SK-N-SH (cell line): ENCODE measurements around the gene GABRA6. TPM values are rescaled to one million over a fixed set of nuclear protein-coding genes. Genes with fewer than 3 reads are reported as not detected.

Experiments
- CTCF ChIA-PET: fragments of 300-600, 350-600 bp; formaldehyde crosslinking; extraction: SDS; loops from one replicate; lab custom pipeline; 2021; lab: Yijun Ruan, JAX
- POLR2A ChIA-PET: fragments of 350-600 bp; sonication (Branson Sonifier 250); formaldehyde crosslinking; extraction: SDS; loops from one replicate; lab custom pipeline; 2020; ENCODE audit warnings: antibody characterized with exemption, inconsistent platforms; lab: Yijun Ruan, JAX
- DNase-seq: peaks from one replicate; pipeline ENCODE4 v3.0.0; 2012
- H2AFZ ChIP-seq: fragments of 200-600 bp; sonication (generic); 2 replicates; pipeline ENCODE4 v1.8.1; 2016; ENCODE audit warnings: antibody characterized with exemption, mild to moderate bottlenecking, low read depth
- H3F3A ChIP-seq: fragments of 200-600 bp; sonication (generic); replicated peaks from 2 replicates; pipeline ENCODE3; 2016; ENCODE audit warnings: antibody characterized with exemption, mild to moderate bottlenecking; ENCODE audit not compliant: insufficient read depth
- H3K27ac ChIP-seq, 2 experiments: fragments of 200-500 bp in 1 of 2; fragments of 200-600 bp in 1 of 2; sonication (Bioruptor generic) in 1 of 2; sonication (generic), shearing (Covaris generic) in 1 of 2; 2 replicates each; pipeline versions ENCODE4 v1.5.1 to v1.6.1; 2014 to 2016; ENCODE audit warnings: low read depth in 2 of 2, inconsistent platforms in 1 of 2, low read length in 1 of 2, mild to moderate bottlenecking in 1 of 2, mixed read lengths in 1 of 2
- H3K27me3 ChIP-seq: fragments of 200-600 bp; sonication (generic), shearing (Covaris generic); 2 replicates; pipeline ENCODE4 v1.6.1; 2016; ENCODE audit warnings: mixed run types; ENCODE audit not compliant: insufficient read depth
- H3K36me3 ChIP-seq, 2 experiments: fragments of 200-500 bp in 1 of 2; fragments of 200-600 bp in 1 of 2; sonication (Bioruptor generic) in 1 of 2; sonication (generic) in 1 of 2; replicated peaks in 1 of 2; 2 replicates each; pipeline versions ENCODE3 to v1.5.1; 2014 to 2016; ENCODE audit warnings: low read length in 1 of 2, mild to moderate bottlenecking in 1 of 2; ENCODE audit not compliant: insufficient read depth in 2 of 2, control insufficient read depth in 1 of 2
- H3K4me1 ChIP-seq, 2 experiments: fragments of 200-500 bp in 1 of 2; fragments of 200-600 bp in 1 of 2; sonication (Bioruptor generic) in 1 of 2; sonication (generic), shearing (Covaris generic) in 1 of 2; 2 replicates each; pipeline versions ENCODE4 v1.5.1 to v1.6.1; 2014 to 2016; ENCODE audit warnings: low read depth in 1 of 2, low read length in 1 of 2, mixed run types in 1 of 2; ENCODE audit not compliant: insufficient read depth in 2 of 2, control insufficient read depth in 1 of 2
- H3K4me2 ChIP-seq: fragments of 200-600 bp; sonication (generic), shearing (Covaris generic); 2 replicates; pipeline ENCODE4 v1.6.1; 2017; ENCODE audit warnings: mixed run types
- H3K4me3 ChIP-seq, 2 experiments: fragments of 200-500 bp in 1 of 2; fragments of 200-600 bp in 1 of 2; sonication (Bioruptor generic) in 1 of 2; sonication (generic), shearing (Covaris generic) in 1 of 2; 2 replicates each; pipeline versions ENCODE4 v1.5.1 to v1.8.1; 2014 to 2016; ENCODE audit warnings: low read depth in 2 of 2, inconsistent platforms in 1 of 2, low read length in 1 of 2, mild to moderate bottlenecking in 1 of 2, mixed read lengths in 1 of 2, moderate library complexity in 1 of 2
- H3K79me2 ChIP-seq: fragments of 200-600 bp; sonication (generic); 2 replicates; pipeline ENCODE4 v1.8.1; 2017; ENCODE audit warnings: mild to moderate bottlenecking; ENCODE audit not compliant: insufficient read depth
- H3K9ac ChIP-seq: fragments of 200-600 bp; sonication (generic); 2 replicates; pipeline ENCODE4 v1.6.1; 2017; ENCODE audit warnings: mixed run types
- H3K9me2 ChIP-seq: fragments of 200-600 bp; sonication (generic); 2 replicates; pipeline ENCODE4 v1.6.1; 2017; ENCODE audit warnings: mixed run types
- H3K9me3 ChIP-seq: fragments of 200-600 bp; sonication (generic); 2 replicates; pipeline ENCODE4 v1.6.1; 2017; ENCODE audit warnings: mixed run types, mild to moderate bottlenecking, moderate library complexity
- H4K20me1 ChIP-seq: fragments of 200-600 bp; sonication (generic); 2 replicates; pipeline ENCODE4 v1.6.1; 2017; ENCODE audit warnings: mild to moderate bottlenecking, mixed run types; ENCODE audit not compliant: insufficient read depth
- ELF1 ChIP-seq: IDR thresholded peaks from 2 replicates; pipeline ENCODE4 v1.4.0; 2012
- EP300 ChIP-seq, 2 experiments: IDR thresholded peaks; 2 replicates each; pipeline versions ENCODE4 v1.4.0 to v1.6.1; 2012; ENCODE audit warnings: borderline replicate concordance in 1 of 2, low read depth in 1 of 2, low read length in 1 of 2
- EZH2phosphoT487 ChIP-seq: fragments of 200-600 bp; sonication (generic); IDR thresholded peaks from 2 replicates; pipeline ENCODE4 v1.6.1; 2017; ENCODE audit warnings: low read depth, mixed run types, mild to moderate bottlenecking, antibody characterized with exemption, moderate library complexity, borderline replicate concordance
- FOXJ3 ChIP-seq: sonication (generic); formaldehyde crosslinking; IDR thresholded peaks from 2 replicates; pipeline ENCODE4 v1.5.1; 2020; ENCODE audit warnings: mild to moderate bottlenecking, missing genetic modification reagents
- GABPA ChIP-seq: IDR thresholded peaks from 2 replicates; pipeline ENCODE4 v1.4.0; 2012; ENCODE audit warnings: low read depth, mild to moderate bottlenecking
- GATA2 ChIP-seq: sonication (generic); formaldehyde crosslinking; IDR thresholded peaks from 2 replicates; pipeline ENCODE4 v1.5.0; 2020; ENCODE audit warnings: mild to moderate bottlenecking, missing genetic modification reagents
- JUND ChIP-seq: IDR thresholded peaks from 2 replicates; pipeline ENCODE4 v1.4.0; 2012
- MEF2A ChIP-seq: IDR thresholded peaks from 2 replicates; pipeline ENCODE4 v1.4.0; 2012; ENCODE audit warnings: low read depth, borderline replicate concordance
- MXI1 ChIP-seq: IDR thresholded peaks from 2 replicates; pipeline ENCODE4 v1.6.1; 2012; ENCODE audit warnings: mild to moderate bottlenecking, low read depth, low read length, improper control_type of control experiment
- NFIC ChIP-seq: IDR thresholded peaks from 2 replicates; pipeline ENCODE4 v1.4.0; 2012; ENCODE audit warnings: borderline replicate concordance
- POLR2AphosphoS5 ChIP-seq: IDR thresholded peaks from 2 replicates; pipeline ENCODE4 v1.6.1; 2012; ENCODE audit warnings: low read depth, low read length
- RFX5 ChIP-seq: IDR thresholded peaks from 2 replicates; pipeline ENCODE4 v1.6.1; 2012; ENCODE audit warnings: mild to moderate bottlenecking, improper control_type of control experiment, low read length
- RXRA ChIP-seq: IDR thresholded peaks from 2 replicates; pipeline ENCODE4 v1.4.0; 2012; ENCODE audit warnings: low read depth, mild to moderate bottlenecking, borderline replicate concordance
- TAF1 ChIP-seq: IDR thresholded peaks from 2 replicates; pipeline ENCODE4 v1.6.1; 2012; ENCODE audit warnings: low read depth, mild to moderate bottlenecking, low read length, moderate library complexity, borderline replicate concordance
- TEAD4 ChIP-seq: IDR thresholded peaks from 2 replicates; pipeline ENCODE4 v1.4.0; 2012; ENCODE audit warnings: mild to moderate bottlenecking, borderline replicate concordance; ENCODE audit not compliant: insufficient read depth
- YY1 ChIP-seq: IDR thresholded peaks from 2 replicates; pipeline ENCODE4 v1.4.0; 2012; ENCODE audit warnings: low read depth, mild to moderate bottlenecking
- WGBS: methylation state at CpG from one replicate; pipeline ENCODE4 v1.1.6; 2017; ENCODE audit warnings: low lambda C conversion rate; 5-methylcytosine and 5-hydroxymethylcytosine counted together
- polyA plus RNA-seq, 3 experiments: library from polyadenylated mRNA; depleted of rRNA; stranded (reverse); fragments of >200 nt; gene quantifications; 2 replicates each; pipeline ENCODE4 v1.2.3, GENCODE V29; 2012
- TF ChIP-seq, protein P1 (sequence below): IDR thresholded peaks from 2 replicates; pipeline ENCODE4 v1.4.0; 2012; ENCODE audit warnings: low read depth
- TF ChIP-seq, protein P2 (sequence below): IDR thresholded peaks from 2 replicates; pipeline ENCODE4 v1.6.1; 2012; ENCODE audit warnings: mild to moderate bottlenecking, low read depth, low read length, moderate library complexity
- TF ChIP-seq, protein P3 (sequence below): fragments of 200-600 bp; sonication (generic); IDR thresholded peaks from 2 replicates; pipeline ENCODE4 v1.6.1; 2017; ENCODE audit warnings: antibody characterized with exemption, mild to moderate bottlenecking, moderate library complexity
- TF ChIP-seq, protein P4 (sequence below): IDR thresholded peaks from 2 replicates; pipeline ENCODE4 v1.4.0; 2012; ENCODE audit warnings: low read depth, borderline replicate concordance

The GABRA6 gene
- polyA plus RNA-seq, 1 of the 3 experiments (the other 2 are of a cell fraction): 0.10 TPM

DNA sequence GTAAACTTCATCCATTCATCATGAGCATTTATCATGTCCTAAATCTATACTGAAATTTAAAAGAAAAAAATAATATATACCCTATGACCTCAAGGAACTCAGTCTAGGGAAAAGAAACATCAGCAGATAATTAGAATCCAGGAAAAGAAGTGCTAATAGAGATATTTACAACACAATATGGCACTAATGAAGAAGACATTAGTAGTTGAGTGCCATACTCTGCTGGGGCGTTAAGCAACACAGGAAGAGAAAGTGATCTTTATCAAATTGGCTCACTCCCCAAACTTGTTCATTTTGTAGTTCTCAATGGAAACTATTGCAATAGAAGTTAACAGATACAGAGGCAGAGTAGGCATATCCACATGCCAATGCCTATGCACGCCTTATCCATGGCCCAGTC is 27.5 kb downstream of the GABRA6 start:
- no peaks in the 10 kb centered on the region for H3K79me2 ChIP-seq
- WGBS: 0% methylated on average over 2 of the region's 2 CpGs
- H2AFZ ChIP-seq: no peak overlapping the region
- ChIA-PET CTCF (no interaction called here), POLR2A (no interaction called here)
- H4K20me1 ChIP-seq: no peaks in the 10 kb centered on the region
- no peak overlapping the region for H3K4me3 ChIP-seq
- H3K27me3 ChIP-seq: no peaks in the 10 kb centered on the region
- no peak overlapping the region for H3K4me2 ChIP-seq
- H3K36me3 ChIP-seq: no peaks in the 10 kb centered on the region
- no peak overlapping the region for H3K9ac ChIP-seq
- no peak overlapping the region for H3K27ac ChIP-seq
- no peak for DNase-seq
- H3F3A ChIP-seq: no peaks in the 10 kb centered on the region
- H3K9me2 ChIP-seq: no peaks in the 10 kb centered on the region
- TF ChIP-seq, protein P1, sequence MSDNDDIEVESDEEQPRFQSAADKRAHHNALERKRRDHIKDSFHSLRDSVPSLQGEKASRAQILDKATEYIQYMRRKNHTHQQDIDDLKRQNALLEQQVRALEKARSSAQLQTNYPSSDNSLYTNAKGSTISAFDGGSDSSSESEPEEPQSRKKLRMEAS: no peak
- TF ChIP-seq GABPA: no peak
- no peak for TF ChIP-seq TAF1
- no peak for TF ChIP-seq EZH2phosphoT487
- no peak for TF ChIP-seq JUND
- no peak for TF ChIP-seq TEAD4
- TF ChIP-seq YY1: no peak
- no peak for TF ChIP-seq RFX5
- TF ChIP-seq, protein P2, sequence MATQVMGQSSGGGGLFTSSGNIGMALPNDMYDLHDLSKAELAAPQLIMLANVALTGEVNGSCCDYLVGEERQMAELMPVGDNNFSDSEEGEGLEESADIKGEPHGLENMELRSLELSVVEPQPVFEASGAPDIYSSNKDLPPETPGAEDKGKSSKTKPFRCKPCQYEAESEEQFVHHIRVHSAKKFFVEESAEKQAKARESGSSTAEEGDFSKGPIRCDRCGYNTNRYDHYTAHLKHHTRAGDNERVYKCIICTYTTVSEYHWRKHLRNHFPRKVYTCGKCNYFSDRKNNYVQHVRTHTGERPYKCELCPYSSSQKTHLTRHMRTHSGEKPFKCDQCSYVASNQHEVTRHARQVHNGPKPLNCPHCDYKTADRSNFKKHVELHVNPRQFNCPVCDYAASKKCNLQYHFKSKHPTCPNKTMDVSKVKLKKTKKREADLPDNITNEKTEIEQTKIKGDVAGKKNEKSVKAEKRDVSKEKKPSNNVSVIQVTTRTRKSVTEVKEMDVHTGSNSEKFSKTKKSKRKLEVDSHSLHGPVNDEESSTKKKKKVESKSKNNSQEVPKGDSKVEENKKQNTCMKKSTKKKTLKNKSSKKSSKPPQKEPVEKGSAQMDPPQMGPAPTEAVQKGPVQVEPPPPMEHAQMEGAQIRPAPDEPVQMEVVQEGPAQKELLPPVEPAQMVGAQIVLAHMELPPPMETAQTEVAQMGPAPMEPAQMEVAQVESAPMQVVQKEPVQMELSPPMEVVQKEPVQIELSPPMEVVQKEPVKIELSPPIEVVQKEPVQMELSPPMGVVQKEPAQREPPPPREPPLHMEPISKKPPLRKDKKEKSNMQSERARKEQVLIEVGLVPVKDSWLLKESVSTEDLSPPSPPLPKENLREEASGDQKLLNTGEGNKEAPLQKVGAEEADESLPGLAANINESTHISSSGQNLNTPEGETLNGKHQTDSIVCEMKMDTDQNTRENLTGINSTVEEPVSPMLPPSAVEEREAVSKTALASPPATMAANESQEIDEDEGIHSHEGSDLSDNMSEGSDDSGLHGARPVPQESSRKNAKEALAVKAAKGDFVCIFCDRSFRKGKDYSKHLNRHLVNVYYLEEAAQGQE: no peak
- no peak for TF ChIP-seq MEF2A
- TF ChIP-seq NFIC: no peak
- TF ChIP-seq GATA2 (CRISPR knock-in tag): no peak
- TF ChIP-seq FOXJ3 (CRISPR knock-in tag): no peak
- no peaks in the 10 kb centered on the region for H3K9me3 ChIP-seq
- H3K4me1 ChIP-seq: no peaks in the 10 kb centered on the region

DNA sequence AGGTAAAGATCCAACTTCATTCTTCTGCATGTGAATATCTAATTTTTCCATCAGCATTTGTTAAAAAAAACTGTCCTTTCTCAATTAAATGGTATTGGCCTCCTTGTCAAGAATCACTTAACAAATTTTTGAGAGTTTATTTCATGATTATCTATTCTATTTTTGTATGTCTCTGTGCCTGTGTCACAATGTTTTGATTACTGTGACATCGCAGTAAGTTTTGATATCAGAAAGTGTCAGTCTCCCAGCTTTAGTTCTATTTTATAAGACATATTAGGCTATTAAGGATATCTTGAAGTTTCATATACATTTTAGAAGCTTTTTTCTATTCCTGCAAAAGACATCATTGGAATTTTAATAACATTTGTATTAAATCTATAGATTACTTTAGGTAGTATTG is 33.6 kb downstream of the GABRA6 start:
- no peaks in the 10 kb centered on the region for H3K9me2 ChIP-seq
- no peaks in the 10 kb centered on the region for H3K79me2 ChIP-seq
- H3K27ac ChIP-seq: no peak overlapping the region
- no peaks in the 10 kb centered on the region for H4K20me1 ChIP-seq
- no peak overlapping the region for H3K4me3 ChIP-seq
- ChIA-PET POLR2A (no interaction called here), CTCF (no interaction called here)
- no peaks in the 10 kb centered on the region for H3K36me3 ChIP-seq
- no peaks in the 10 kb centered on the region for H3K4me1 ChIP-seq
- no peaks in the 10 kb centered on the region for H3F3A ChIP-seq
- TF ChIP-seq RFX5: no peak
- TF ChIP-seq RXRA: no peak
- no peak for TF ChIP-seq ELF1
- no peak for TF ChIP-seq EP300 (IDR thresholded peaks at IDR 0.05; ENCODE audit: borderline replicate concordance in 1 of 2, low read depth in 1 of 2, low read length in 1 of 2)
- TF ChIP-seq POLR2AphosphoS5: no peak
- TF ChIP-seq, protein P3, sequence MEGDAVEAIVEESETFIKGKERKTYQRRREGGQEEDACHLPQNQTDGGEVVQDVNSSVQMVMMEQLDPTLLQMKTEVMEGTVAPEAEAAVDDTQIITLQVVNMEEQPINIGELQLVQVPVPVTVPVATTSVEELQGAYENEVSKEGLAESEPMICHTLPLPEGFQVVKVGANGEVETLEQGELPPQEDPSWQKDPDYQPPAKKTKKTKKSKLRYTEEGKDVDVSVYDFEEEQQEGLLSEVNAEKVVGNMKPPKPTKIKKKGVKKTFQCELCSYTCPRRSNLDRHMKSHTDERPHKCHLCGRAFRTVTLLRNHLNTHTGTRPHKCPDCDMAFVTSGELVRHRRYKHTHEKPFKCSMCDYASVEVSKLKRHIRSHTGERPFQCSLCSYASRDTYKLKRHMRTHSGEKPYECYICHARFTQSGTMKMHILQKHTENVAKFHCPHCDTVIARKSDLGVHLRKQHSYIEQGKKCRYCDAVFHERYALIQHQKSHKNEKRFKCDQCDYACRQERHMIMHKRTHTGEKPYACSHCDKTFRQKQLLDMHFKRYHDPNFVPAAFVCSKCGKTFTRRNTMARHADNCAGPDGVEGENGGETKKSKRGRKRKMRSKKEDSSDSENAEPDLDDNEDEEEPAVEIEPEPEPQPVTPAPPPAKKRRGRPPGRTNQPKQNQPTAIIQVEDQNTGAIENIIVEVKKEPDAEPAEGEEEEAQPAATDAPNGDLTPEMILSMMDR: no peak
- TF ChIP-seq TAF1: no peak
- TF ChIP-seq MXI1: no peak
- TF ChIP-seq, protein P4, sequence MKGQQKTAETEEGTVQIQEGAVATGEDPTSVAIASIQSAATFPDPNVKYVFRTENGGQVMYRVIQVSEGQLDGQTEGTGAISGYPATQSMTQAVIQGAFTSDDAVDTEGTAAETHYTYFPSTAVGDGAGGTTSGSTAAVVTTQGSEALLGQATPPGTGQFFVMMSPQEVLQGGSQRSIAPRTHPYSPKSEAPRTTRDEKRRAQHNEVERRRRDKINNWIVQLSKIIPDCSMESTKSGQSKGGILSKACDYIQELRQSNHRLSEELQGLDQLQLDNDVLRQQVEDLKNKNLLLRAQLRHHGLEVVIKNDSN: no peak
- TF ChIP-seq, all 33 proteins: peak for 0
- H3K4me2 ChIP-seq: no peak overlapping the region
- no peak overlapping the region for H2AFZ ChIP-seq
- no peak for DNase-seq
- H3K27me3 ChIP-seq: no peaks in the 10 kb centered on the region
- no peak overlapping the region for H3K9ac ChIP-seq
- 78% methylated on average over 1 of the region's 1 CpG for WGBS
- no peaks in the 10 kb centered on the region for H3K9me3 ChIP-seq
